DMS 273 (cell line): ENCODE data around the gene AGO1.
A peak's percentile ranks its signal among the peaks of the same experiment; 100 is the strongest.

ENCODE experiments used
- DNase-seq: peaks from one replicate; lab custom pipeline; 2025; ENCODE audit not compliant: unreplicated experiment; lab: John Stamatoyannopoulos, UW

AGO1 gene

GRCh38 chr1:35882945-35883634 lies at the start of gene AGO1:
Gene AGO1, plus strand, starts transcription at chr1:35883209. Its CDS starts 213 bp downstream, at chr1:35883422.
- peak; percentile 97 for DNase-seq

- DNase-seq = no peak
These were observed 49.6 kb upstream of the AGO1 start for GRCh38 chr1:35833395-35833794.

- DNase-seq = peak; percentile 21
These were observed 48.8 kb upstream of the AGO1 start for GRCh38 chr1:35834218-35834617.

- DNase-seq = peak; percentile 11
These were observed 47.6 kb upstream of the AGO1 start for GRCh38 chr1:35835398-35835797.

- DNase-seq = no peak
These were observed 46.3 kb upstream of the AGO1 start for GRCh38 chr1:35836734-35837133.

- no peak for DNase-seq
These were observed 44.2 kb upstream of the AGO1 start for GRCh38 chr1:35838693-35839245.

GRCh38 chr1:35844826-35845225 lies 38.2 kb upstream of the AGO1 start:
- DNase-seq = no peak

GRCh38 chr1:35845766-35846165 lies 37.2 kb upstream of the AGO1 start:
- DNase-seq = no peak

GRCh38 chr1:35847935-35848565 lies 35.0 kb upstream of the AGO1 start:
- DNase-seq = no peak

GRCh38 chr1:35850051-35850450 lies 33.0 kb upstream of the AGO1 start:
- DNase-seq = no peak

GRCh38 chr1:35850716-35851115 lies 32.3 kb upstream of the AGO1 start:
- DNase-seq = no peak

GRCh38 chr1:35851132-35851869 lies 31.7 kb upstream of the AGO1 start:
- peak; percentile 19 for DNase-seq

GRCh38 chr1:35852241-35852640 lies 30.8 kb upstream of the AGO1 start:
- no peak for DNase-seq

GRCh38 chr1:35854989-35855700 lies 27.9 kb upstream of the AGO1 start:
- DNase-seq = no peak

GRCh38 chr1:35856964-35857363 lies 26.0 kb upstream of the AGO1 start:
- DNase-seq = no peak

- peak; percentile 42 for DNase-seq
These were observed 25.2 kb upstream of the AGO1 start for GRCh38 chr1:35857830-35858229.

GRCh38 chr1:35860696-35861095 lies 22.3 kb upstream of the AGO1 start:
- no peak for DNase-seq

- DNase-seq = no peak
These were observed 19.9 kb upstream of the AGO1 start for GRCh38 chr1:35863136-35863535.

GRCh38 chr1:35863881-35864625 lies 19.0 kb upstream of the AGO1 start:
- DNase-seq = no peak

- DNase-seq = no peak
These were observed 18.2 kb upstream of the AGO1 start for GRCh38 chr1:35864813-35865212.
